Fibroblast of villous mesenchyme (primary cell): ENCODE measurements around the gene EPHA2. TPM values are rescaled to one million over a fixed set of nuclear protein-coding genes. Genes with fewer than 3 reads are reported as not detected.

Experiments used
- DNase-seq: peaks from one replicate; pipeline ENCODE4 v3.0.0-alpha.2; 2010; ENCODE audit warnings: low read depth
- H3K4me3 ChIP-seq: 2 replicates; pipeline ENCODE4 v1.5.1; 2011; ENCODE audit warnings: low read depth, mild to moderate bottlenecking, low read length
- CTCF ChIP-seq: IDR thresholded peaks from 2 replicates; pipeline ENCODE4 v1.5.1; 2012; ENCODE audit warnings: low read depth, mild to moderate bottlenecking, low read length; ENCODE audit not compliant: insufficient read depth
- total RNA-seq: library from RNA; depleted of rRNA; stranded (reverse); fragments of >200 nt; gene quantifications from 2 replicates; pipeline ENCODE4 v1.2.3, GENCODE V29; 2012

The EPHA2 gene
- total RNA-seq, 1 donor, result 104 TPM

GRCh38 chr1:16132325-16132785, 23.5 kb downstream of the EPHA2 start:
- TF ChIP-seq CTCF, result no peak
- no peak for DNase-seq
- no peak overlapping the region for H3K4me3 ChIP-seq

- TF ChIP-seq CTCF, result no peak
- DNase-seq, result no peak
- no peak overlapping the region for H3K4me3 ChIP-seq
Observed at GRCh38 chr1:16131636-16132324, 24.1 kb downstream of the EPHA2 start.

- DNase-seq, result no peak
- no peak overlapping the region for H3K4me3 ChIP-seq
- TF ChIP-seq CTCF, result no peak
Observed at GRCh38 chr1:16130827-16131226, 25.0 kb downstream of the EPHA2 start.

GRCh38 chr1:16129921-16130543, 25.8 kb downstream of the EPHA2 start:
- TF ChIP-seq CTCF, result no peak
- no peak for DNase-seq
- no peak overlapping the region for H3K4me3 ChIP-seq

- no peak for TF ChIP-seq CTCF
- no peak for DNase-seq
- no peak overlapping the region for H3K4me3 ChIP-seq
Observed at GRCh38 chr1:16129316-16129715, 26.6 kb downstream of the EPHA2 start.

- no peak for TF ChIP-seq CTCF
- no peak overlapping the region for H3K4me3 ChIP-seq
Observed at GRCh38 chr1:16128338-16128741, 27.5 kb downstream of the EPHA2 start.

More at GRCh38 chr1:16128338-16128741, 27.5 kb downstream of the EPHA2 start:
- DNase-seq, result no peak
